NCI-H510A treated with DMSO at 0.1 percent for 48 hours (cell line): ENCODE measurements around the gene NRGN.

Source experiments
- DNase-seq: peaks from one replicate; lab custom pipeline; 2025; lab: John Stamatoyannopoulos, UW

Gene NRGN

GRCh38 chr11:124739479-124740276, at the start of gene NRGN:
TSS of gene NRGN (plus strand) at chr11:124739942. CDS start at chr11:124740085, 143 bp downstream.
- peak; percentile 76 for DNase-seq

- DNase-seq, result no peak
Measured at GRCh38 chr11:124693142-124693541, 46.6 kb upstream of the NRGN start.

- no peak for DNase-seq
Measured at GRCh38 chr11:124699547-124699946, 40.2 kb upstream of the NRGN start.

- no peak for DNase-seq
Measured at GRCh38 chr11:124700028-124700427, 39.7 kb upstream of the NRGN start.

GRCh38 chr11:124707829-124708228, 31.9 kb upstream of the NRGN start:
- no peak for DNase-seq

- DNase-seq, result no peak
Measured at GRCh38 chr11:124712392-124712791, 27.4 kb upstream of the NRGN start.

- no peak for DNase-seq
Measured at GRCh38 chr11:124716591-124716990, 23.2 kb upstream of the NRGN start.

- no peak for DNase-seq
Measured at GRCh38 chr11:124717421-124717785, 22.3 kb upstream of the NRGN start.

GRCh38 chr11:124717786-124718651, 21.7 kb upstream of the NRGN start:
- DNase-seq, result no peak

- no peak for DNase-seq
Measured at GRCh38 chr11:124718801-124719200, 20.9 kb upstream of the NRGN start.

GRCh38 chr11:124719534-124719933, 20.2 kb upstream of the NRGN start:
- DNase-seq, result no peak

- DNase-seq, result no peak
Measured at GRCh38 chr11:124722176-124722575, 17.6 kb upstream of the NRGN start.

- no peak for DNase-seq
Measured at GRCh38 chr11:124724979-124725718, 14.6 kb upstream of the NRGN start.

- DNase-seq, result no peak
Measured at GRCh38 chr11:124725719-124726105, 14.0 kb upstream of the NRGN start.

- no peak for DNase-seq
Measured at GRCh38 chr11:124727474-124727873, 12.3 kb upstream of the NRGN start.

- no peak for DNase-seq
Measured at GRCh38 chr11:124728134-124728533, 11.6 kb upstream of the NRGN start.

- no peak for DNase-seq
Measured at GRCh38 chr11:124729571-124729970, 10.2 kb upstream of the NRGN start.

GRCh38 chr11:124732230-124732629, 7.5 kb upstream of the NRGN start:
- no peak for DNase-seq

- DNase-seq, result no peak
Measured at GRCh38 chr11:124736736-124737135, 3.0 kb upstream of the NRGN start.

- no peak for DNase-seq
Measured at GRCh38 chr11:124737638-124738305, 2.0 kb upstream of the NRGN start.

GRCh38 chr11:124738713-124739478, 846 bp upstream of the NRGN start:
- DNase-seq, result no peak
